MM.1S (cell line): ENCODE measurements around the gene TUBB2A.

Source experiments
- CTCF ChIP-seq: fragments of 300-600 bp; sonication (generic); IDR thresholded peaks from 2 replicates; pipeline ENCODE4 v1.5.1; 2016; ENCODE audit warnings: antibody characterized with exemption, low read length, mixed read lengths
- EZH2phosphoT487 ChIP-seq: fragments of 300-600 bp; sonication (generic); IDR thresholded peaks from 2 replicates; pipeline ENCODE4 v1.6.1; 2018; ENCODE audit warnings: antibody characterized with exemption, low read length

- TF ChIP-seq CTCF (no peak), EZH2phosphoT487 (no peak)
Observed at GRCh38 chr6:3140201-3140600, 17.1 kb downstream of the TUBB2A start.
